Measurements from ENCODE around the gene BABAM2.

GRCh38 chr2:28250006-28250405 is 359.5 kb downstream of the BABAM2 start:
- TF ChIP-seq CTCF (IDR thresholded peaks at IDR 0.05; ENCODE audit: low read depth, low read length, missing input control) (no peak), ATF3 (IDR thresholded peaks at IDR 0.05) (no peak), JUND (IDR thresholded peaks at IDR 0.05) (no peak), MAX (IDR thresholded peaks at IDR 0.05) (no peak), RAD21 (IDR thresholded peaks at IDR 0.05) (no peak), YY1 (IDR thresholded peaks at IDR 0.05) (no peak), ZBTB33 (IDR thresholded peaks at IDR 0.05) (no peak), REST (IDR thresholded peaks at IDR 0.05) (no peak), EGR1 (IDR thresholded peaks at IDR 0.05; ENCODE audit: low read depth in 2 of 2) (no peak), TAF1 (conservative IDR thresholded peaks at IDR 0.05) (no peak), GABPA (IDR thresholded peaks at IDR 0.05 in 1 of 2, conservative IDR thresholded peaks at IDR 0.05 in 1 of 2) (no peak), SP1 (IDR thresholded peaks at IDR 0.05) (no peak)

Data from liver (tissue), 3 donors.